Measurements from ENCODE around the gene KNG1. TPM values are rescaled to one million over a fixed set of nuclear protein-coding genes. Genes with fewer than 3 reads are reported as not detected.
A peak's percentile ranks its signal among the peaks of the same experiment; 100 is the strongest.

KNG1 gene
- total and polyA plus RNA-seq, 2 donors (not counting 3 experiments of a cell fraction or from before 2014, with no cell fraction given), result not detected

DNA sequence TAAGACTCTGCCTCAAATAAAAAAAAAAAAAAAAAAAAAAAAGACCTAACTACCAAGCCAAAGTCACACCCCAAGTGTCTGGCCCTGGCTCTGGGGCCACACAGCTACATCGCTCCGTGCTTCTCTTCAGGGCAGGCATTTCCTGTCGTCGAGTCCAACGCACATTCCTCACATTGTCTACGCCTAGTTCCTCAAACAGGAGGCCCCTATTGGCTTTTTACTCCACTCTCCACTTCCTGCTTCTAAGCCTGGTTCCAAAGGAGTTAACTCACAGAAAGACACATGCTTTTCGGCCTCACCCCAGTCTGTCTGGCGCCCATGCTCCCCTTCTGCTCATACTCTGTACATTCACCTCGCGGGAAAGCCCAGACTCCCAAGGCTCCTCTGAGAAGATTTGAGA is 28.8 kb downstream of the KNG1 start:
- H3K9me3 ChIP-seq (replicated peaks; ENCODE audit: control insufficient read depth, insufficient read depth, low read length), result no peaks in the 10 kb centered on the region
- no peaks in the 10 kb centered on the region for H3K9me1 ChIP-seq (replicated peaks; ENCODE audit: control insufficient read depth, extremely low read depth, insufficient read depth, low read length)
- peaks cover 2% of the 10 kb centered on the region in 2 experiments for H3K27me3 ChIP-seq (ENCODE audit: control insufficient read depth in 2 of 2, insufficient read depth in 2 of 2, low read length in 2 of 2)
- H3K4me2 ChIP-seq (ENCODE audit: insufficient read depth, low read length), result peak overlapping the region; percentile 13
- no peak overlapping the region for H3K9ac ChIP-seq (replicated peaks; ENCODE audit: extremely low read depth, insufficient read depth, low read length)
- peak overlapping the region; percentile 53 for H3K27ac ChIP-seq (ENCODE audit: insufficient read depth, low read depth, low read length)
- peak overlapping the region; percentile 91 for H2AFZ ChIP-seq (ENCODE audit: low read depth, low read length)
- no peaks in the 10 kb centered on the region for H4K20me1 ChIP-seq (replicated peaks; ENCODE audit: control insufficient read depth, extremely low read depth, insufficient read depth, low read length)
- dilution Hi-C loops (cut with MboI; ENCODE audit: extremely low pct_ligation_motif_present, low sequenced_read_pairs), result no loop called here
- peaks cover 6% of the 10 kb centered on the region for H3K4me1 ChIP-seq (ENCODE audit: control insufficient read depth, extremely low read depth, insufficient read depth, low read length)
- no peak overlapping the region for H3K4me3 ChIP-seq (replicated peaks in 1 of 3; ENCODE audit: insufficient read depth in 1 of 3, low read depth in 1 of 3, low read length in 3 of 3)
- ChIA-PET CTCF (interaction anchor here (1.4 kb wide), 1 partner anchor 129 kb away, joined by 3 read pairs; no protein-coding TSS in a partner anchor), POLR2A (interaction anchor here (1.0 kb wide), 1 partner anchor 37 kb away, joined by 8 read pairs; the partner anchor contains the start of gene EIF4A2)
- no peaks in the 10 kb centered on the region for H3K79me2 ChIP-seq (ENCODE audit: control insufficient read depth, insufficient read depth, low read length)
- DNase-seq (ENCODE audit: low read depth, low spot score) (peak; percentile 53), FAIRE-seq (peak; percentile 66)
- H3K36me3 ChIP-seq (ENCODE audit: control insufficient read depth in 2 of 2, extremely low read depth in 1 of 2, insufficient read depth in 2 of 2, low read length in 2 of 2), result no peaks in the 10 kb centered on the region
- intact Hi-C loops (cut with micrococcal nuclease), result loop anchor here (2.0 to 5.0 kb wide), 2 partner anchors 27 to 174 kb away; partner anchors contain the start of gene DNAJB11
- BruUV-seq (replicated peaks), result no TSS peak
- TF ChIP-seq POLR2AphosphoS5 (IDR thresholded peaks at IDR 0.05; ENCODE audit: insufficient read depth, low read depth, low read length) (peak; percentile 28), POLR2A (IDR thresholded peaks at IDR 0.05; ENCODE audit: low read depth, low read length) (no peak)

GRCh38 chr3:186750316-186750715 is 33.2 kb downstream of the KNG1 start:
- Histone ChIP-seq H3K36me3 (ENCODE audit: control insufficient read depth in 2 of 2, extremely low read depth in 1 of 2, insufficient read depth in 2 of 2, low read length in 2 of 2) (no peaks in the 10 kb centered on the region), H3K79me2 (ENCODE audit: control insufficient read depth, insufficient read depth, low read length) (no peaks in the 10 kb centered on the region), H2AFZ (ENCODE audit: low read depth, low read length) (no peak overlapping the region), H3K9me1 (replicated peaks; ENCODE audit: control insufficient read depth, extremely low read depth, insufficient read depth, low read length) (no peaks in the 10 kb centered on the region), H3K9ac (replicated peaks; ENCODE audit: extremely low read depth, insufficient read depth, low read length) (no peak overlapping the region), H3K4me3 (replicated peaks in 1 of 3; ENCODE audit: insufficient read depth in 1 of 3, low read depth in 1 of 3, low read length in 3 of 3) (no peak overlapping the region), H4K20me1 (replicated peaks; ENCODE audit: control insufficient read depth, extremely low read depth, insufficient read depth, low read length) (no peaks in the 10 kb centered on the region), H3K27ac (ENCODE audit: insufficient read depth, low read depth, low read length) (no peak overlapping the region), H3K27me3 (ENCODE audit: control insufficient read depth in 2 of 2, insufficient read depth in 2 of 2, low read length in 2 of 2) (no peaks in the 10 kb centered on the region), H3K4me2 (ENCODE audit: insufficient read depth, low read length) (no peak overlapping the region), H3K4me1 (ENCODE audit: control insufficient read depth, extremely low read depth, insufficient read depth, low read length) (peaks cover 10% of the 10 kb centered on the region), H3K9me3 (replicated peaks; ENCODE audit: control insufficient read depth, insufficient read depth, low read length) (no peaks in the 10 kb centered on the region)
- CTCF ChIA-PET, result interaction anchor here (2.2 kb wide), 1 partner anchor 133 kb away, joined by 7 read pairs; no protein-coding TSS in a partner anchor
- DNase-seq (ENCODE audit: low read depth, low spot score) (no peak), FAIRE-seq (no peak)
- intact Hi-C loops (cut with micrococcal nuclease), result no loop called here
- no TSS peak for BruUV-seq (replicated peaks)
- no peak for TF ChIP-seq MYC (IDR thresholded peaks at IDR 0.05; ENCODE audit: low read depth, low read length)
- no peak for TF ChIP-seq FOS (IDR thresholded peaks at IDR 0.05; ENCODE audit: borderline replicate concordance, insufficient read depth, low read length)
- TF ChIP-seq POLR2AphosphoS5 (IDR thresholded peaks at IDR 0.05; ENCODE audit: insufficient read depth, low read depth, low read length), result no peak
- dilution Hi-C loops (cut with MboI; ENCODE audit: extremely low pct_ligation_motif_present, low sequenced_read_pairs), result no loop called here
- POLR2A ChIA-PET, result no interaction called here

Data from endothelial cell of umbilical vein (primary cell).